Measurements from ENCODE around the gene FADS2. TPM values are rescaled to one million over a fixed set of nuclear protein-coding genes. Genes with fewer than 3 reads are reported as not detected.
A peak's percentile ranks its signal among the peaks of the same experiment; 100 is the strongest.

FADS2 gene
- polyA plus RNA-seq, 1 experiment, result 327 TPM

DNA sequence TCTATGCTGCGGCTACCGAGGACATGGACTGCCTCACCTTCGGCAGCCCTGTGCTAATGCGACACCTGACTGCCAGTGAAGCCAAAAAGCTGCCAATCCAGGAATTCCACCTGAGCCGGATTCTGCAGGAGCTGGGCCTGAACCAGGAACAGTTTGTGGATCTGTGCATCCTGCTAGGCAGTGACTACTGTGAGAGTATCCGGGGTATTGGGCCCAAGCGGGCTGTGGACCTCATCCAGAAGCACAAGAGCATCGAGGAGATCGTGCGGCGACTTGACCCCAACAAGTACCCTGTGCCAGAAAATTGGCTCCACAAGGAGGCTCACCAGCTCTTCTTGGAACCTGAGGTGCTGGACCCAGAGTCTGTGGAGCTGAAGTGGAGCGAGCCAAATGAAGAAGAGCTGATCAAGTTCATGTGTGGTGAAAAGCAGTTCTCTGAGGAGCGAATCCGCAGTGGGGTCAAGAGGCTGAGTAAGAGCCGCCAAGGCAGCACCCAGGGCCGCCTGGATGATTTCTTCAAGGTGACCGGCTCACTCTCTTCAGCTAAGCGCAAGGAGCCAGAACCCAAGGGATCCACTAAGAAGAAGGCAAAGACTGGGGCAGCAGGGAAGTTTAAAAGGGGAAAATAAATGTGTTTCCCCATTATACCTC lies 32.1 kb upstream of the FADS2 start:
- Histone ChIP-seq H3K4me3 (ENCODE audit: low read depth, low read length) (no peak overlapping the region), H3K27me3 (ENCODE audit: control insufficient read depth, insufficient read depth, low read length) (no peaks in the 10 kb centered on the region), H3K36me3 (ENCODE audit: control insufficient read depth, insufficient read depth, low read length) (no peaks in the 10 kb centered on the region; the same call in 1 of the 2 replicates)
- no peak for DNase-seq (ENCODE audit: low read depth)
- ChIA-PET CTCF (interaction anchor here (1.0 to 5.2 kb wide), 18 partner anchors 8 to 516 kb away, joined by 3 to 62 read pairs (median 6); partner anchors contain the start of gene BEST1), POLR2A (no interaction called here)
- no peak for TF ChIP-seq CTCF (IDR thresholded peaks at IDR 0.05; ENCODE audit: insufficient read depth, low read depth, low read length)

DNA sequence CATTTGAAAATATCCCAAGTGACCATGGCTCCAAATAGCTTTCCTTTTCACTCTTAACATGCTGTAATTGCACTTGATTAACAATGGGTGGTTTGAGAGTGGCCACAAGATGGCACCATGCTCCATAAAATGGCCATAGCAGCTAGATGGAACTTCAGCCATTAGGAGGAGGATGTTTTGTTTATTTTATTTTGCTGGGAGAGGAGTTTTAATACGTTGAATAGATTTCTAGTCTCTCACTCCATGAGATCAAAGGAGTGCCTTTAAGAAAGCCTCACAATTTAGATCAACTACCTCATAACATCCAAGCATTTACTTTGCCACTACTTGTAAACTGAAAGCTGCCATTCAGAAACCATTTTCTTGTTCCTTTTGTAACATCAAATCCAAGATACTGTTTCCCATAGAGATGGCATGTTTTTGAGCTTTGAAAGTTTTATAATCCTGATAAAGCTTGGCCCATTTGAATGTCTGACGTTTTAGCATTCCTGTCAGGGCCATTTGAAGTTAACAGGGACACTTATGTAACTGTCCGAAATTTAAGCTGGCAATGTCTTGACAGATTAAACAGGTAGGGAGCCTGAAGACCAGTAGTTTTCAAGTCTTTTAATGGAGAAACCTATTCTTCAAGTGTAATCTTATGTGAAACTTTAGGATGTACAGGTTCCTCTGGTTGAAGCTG lies 30.7 kb upstream of the FADS2 start:
- CTCF ChIA-PET, result interaction anchor here (0.6 to 5.2 kb wide), 42 partner anchors 9 to 581 kb away, joined by 3 to 62 read pairs (median 4); partner anchors contain the start of gene BEST1
- Histone ChIP-seq H3K4me3 (ENCODE audit: low read depth, low read length) (no peak overlapping the region), H3K27me3 (ENCODE audit: control insufficient read depth, insufficient read depth, low read length) (no peaks in the 10 kb centered on the region), H3K36me3 (ENCODE audit: control insufficient read depth, insufficient read depth, low read length) (no peaks in the 10 kb centered on the region; the same call in 1 of the 2 replicates)
- peak; percentile 37 for DNase-seq (ENCODE audit: low read depth)
- peak; percentile 74 for TF ChIP-seq CTCF (IDR thresholded peaks at IDR 0.05; ENCODE audit: insufficient read depth, low read depth, low read length)
- POLR2A ChIA-PET, result interaction anchor here (1.0 kb wide), 1 partner anchor 93 kb away, joined by 3 read pairs; no protein-coding TSS in a partner anchor

DNA sequence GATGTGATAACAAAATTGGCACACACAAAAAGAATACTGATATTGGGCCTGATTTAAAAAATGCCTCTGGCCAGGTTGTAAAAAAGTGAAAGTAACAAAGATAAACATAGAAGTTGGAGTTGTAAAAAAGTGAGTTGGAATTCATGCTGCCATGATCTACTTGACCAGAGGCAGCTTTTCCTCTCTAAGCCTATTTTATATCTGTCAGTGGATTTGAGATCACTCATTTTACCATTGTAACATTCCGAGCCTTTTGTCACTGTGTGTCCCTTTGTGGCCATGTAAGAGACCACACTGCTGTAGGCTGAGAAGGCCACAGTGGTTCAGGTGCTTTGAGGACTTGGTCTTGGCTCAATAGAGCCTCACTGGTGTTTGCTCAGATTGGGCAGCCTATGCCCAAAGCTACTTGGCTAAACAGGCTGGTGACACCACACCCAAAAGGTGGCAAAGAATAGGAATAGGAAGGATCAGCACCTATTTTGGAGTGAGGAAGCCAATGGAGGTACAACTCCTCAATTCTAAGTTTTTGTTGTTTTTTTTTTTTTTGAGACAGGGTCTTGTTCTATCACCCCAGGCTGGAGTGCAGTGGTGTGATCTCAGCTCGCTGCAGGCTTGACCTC lies 28.3 kb upstream of the FADS2 start:
- Histone ChIP-seq H3K27me3 (ENCODE audit: control insufficient read depth, insufficient read depth, low read length) (no peaks in the 10 kb centered on the region), H3K36me3 (ENCODE audit: control insufficient read depth, insufficient read depth, low read length) (peaks cover 7% of the 10 kb centered on the region), H3K4me3 (ENCODE audit: low read depth, low read length) (no peak overlapping the region)
- no peak for DNase-seq (ENCODE audit: low read depth)
- no peak for TF ChIP-seq CTCF (IDR thresholded peaks at IDR 0.05; ENCODE audit: insufficient read depth, low read depth, low read length)
- ChIA-PET POLR2A (no interaction called here), CTCF (interaction anchor here (0.6 to 5.2 kb wide), 3 partner anchors 71 to 308 kb away, joined by 4 to 62 read pairs (median 21); no protein-coding TSS in a partner anchor)

- DNase-seq (ENCODE audit: low read depth), result no peak
- CTCF ChIA-PET, result interaction anchor here (0.7 to 5.2 kb wide), 6 partner anchors 11 to 308 kb away, joined by 3 to 62 read pairs (median 4); no protein-coding TSS in a partner anchor
- Histone ChIP-seq H3K36me3 (ENCODE audit: control insufficient read depth, insufficient read depth, low read length) (peaks cover 7% of the 10 kb centered on the region), H3K4me3 (ENCODE audit: low read depth, low read length) (no peak overlapping the region), H3K27me3 (ENCODE audit: control insufficient read depth, insufficient read depth, low read length) (no peaks in the 10 kb centered on the region)
- POLR2A ChIA-PET, result no interaction called here
- no peak for TF ChIP-seq CTCF (IDR thresholded peaks at IDR 0.05; ENCODE audit: insufficient read depth, low read depth, low read length)
Measured at GRCh38 chr11:61800331-61801281, 27.5 kb upstream of the FADS2 start.
